GM12878 (cell line): ENCODE data around the gene PCDHGC4. TPM values are rescaled to one million over a fixed set of nuclear protein-coding genes. Genes with fewer than 3 reads are reported as not detected.
A peak's percentile ranks its signal among the peaks of the same experiment; 100 is the strongest.

Experiments
- ATAC-seq: fragments of 200-7000 bp; cut with Tn5 transposase; 3 replicates; pipeline ENCODE4 v1.9.1; 2020; ENCODE audit warnings: mild to moderate bottlenecking, moderate library complexity
- BruUV-seq: library from RNA; stranded (reverse); fragments of 400-500 nt; replicated peaks from 2 replicates; lab custom pipeline; 2021; lab: Mats Ljungman, UMichigan
- CTCF ChIA-PET: fragments of 300-600 bp; sonication (Branson Sonifier 250); formaldehyde crosslinking; extraction: SDS; loops from one replicate; lab custom pipeline; 2021; ENCODE audit warnings: inconsistent platforms; lab: Yijun Ruan, JAX
- POLR2A ChIA-PET: fragments of 350-600 bp; formaldehyde crosslinking; extraction: SDS; loops from one replicate; lab custom pipeline; 2021; ENCODE audit warnings: inconsistent platforms; lab: Charles Lee
- RAD21 ChIA-PET: fragments of 300-600 bp; sonication (Branson Sonifier 250); formaldehyde crosslinking; loops from one replicate; lab custom pipeline; 2023; ENCODE audit warnings: antibody characterized with exemption; ENCODE audit not compliant: unreplicated experiment; lab: Charles Lee
- SMC1A ChIA-PET: fragments of 300-600 bp; sonication (Branson Sonifier 250); formaldehyde crosslinking; loops from one replicate; lab custom pipeline; 2023; ENCODE audit not compliant: unreplicated experiment, uncharacterized antibody; lab: Charles Lee
- DNase-seq: peaks from one replicate; pipeline ENCODE4 v3.0.0-alpha.2; 2011; ENCODE audit warnings: low read depth, low spot score
- FAIRE-seq: peaks from 3 replicates; lab custom pipeline; 2011; peaks lifted over from hg19 to GRCh38; lab: Jason Lieb, UNC
- H2AFZ ChIP-seq: 2 replicates; pipeline ENCODE4 v1.6.0; 2011; ENCODE audit warnings: low read depth, low read length, control low read depth; ENCODE audit not compliant: control insufficient read depth
- H3K27ac ChIP-seq: 2 replicates; pipeline ENCODE4 v1.5.1; 2011; ENCODE audit warnings: control low read depth; ENCODE audit not compliant: control insufficient read depth, insufficient read depth
- H3K27me3 ChIP-seq, 2 experiments: replicated peaks in 1 of 2; 2 replicates each; pipeline versions ENCODE4 v1.6.0 to v1.6.1; 2011; ENCODE audit warnings: low read length in 1 of 2; ENCODE audit not compliant: control insufficient read depth in 2 of 2, insufficient read depth in 2 of 2
- H3K36me3 ChIP-seq, 2 experiments: 2 replicates each; pipeline ENCODE4 v1.5.1; 2011; ENCODE audit warnings: low read length in 1 of 2; ENCODE audit not compliant: control insufficient read depth in 2 of 2, insufficient read depth in 2 of 2
- H3K4me1 ChIP-seq: 2 replicates; pipeline ENCODE4 v1.6.1; 2011; ENCODE audit warnings: mild to moderate bottlenecking, low read length, moderate library complexity, mixed read lengths; ENCODE audit not compliant: control insufficient read depth, insufficient read depth
- H3K4me2 ChIP-seq: 2 replicates; pipeline ENCODE4 v1.6.0; 2011; ENCODE audit warnings: control low read depth; ENCODE audit not compliant: control insufficient read depth, insufficient read depth
- H3K4me3 ChIP-seq: fragments of 200-600 bp; sonication (generic); 2 replicates; pipeline ENCODE4 v1.5.1; 2016
- H3K79me2 ChIP-seq: 2 replicates; pipeline ENCODE4 v1.6.0; 2011; ENCODE audit warnings: low read length; ENCODE audit not compliant: control insufficient read depth, insufficient read depth
- H3K9ac ChIP-seq: 2 replicates; pipeline ENCODE4 v1.8.0; 2011; ENCODE audit warnings: low read length, control low read depth, mixed read lengths; ENCODE audit not compliant: control insufficient read depth, insufficient read depth
- H3K9me3 ChIP-seq: replicated peaks from 3 replicates; pipeline ENCODE4 v1.5.1; 2011; ENCODE audit warnings: mild to moderate bottlenecking, low read length; ENCODE audit not compliant: control insufficient read depth, insufficient read depth
- H4K20me1 ChIP-seq: 2 replicates; pipeline ENCODE4 v1.6.0; 2011; ENCODE audit not compliant: control insufficient read depth, insufficient read depth
- ATF7 ChIP-seq: fragments of 450-650 bp; IDR thresholded peaks from 2 replicates; pipeline ENCODE4 v1.6.1; 2016; ENCODE audit warnings: low read depth, mild to moderate bottlenecking
- BHLHE40 ChIP-seq, 2 experiments: fragments of 450-650 bp in 1 of 2; IDR thresholded peaks; 2 replicates each; pipeline ENCODE4 v1.6.1; 2011 to 2017; ENCODE audit warnings: low read depth in 2 of 2, borderline replicate concordance in 1 of 2, improper control_type of control experiment in 1 of 2, low read length in 1 of 2, mild to moderate bottlenecking in 1 of 2
- CREB1 ChIP-seq: IDR thresholded peaks from 2 replicates; pipeline ENCODE4 v1.6.1; 2012; ENCODE audit warnings: low read depth, mild to moderate bottlenecking, inconsistent platforms
- FOXM1 ChIP-seq: IDR thresholded peaks from 2 replicates; pipeline ENCODE4 v1.6.1; 2012; ENCODE audit warnings: low read depth, mild to moderate bottlenecking, inconsistent platforms, low read length, moderate library complexity
- GATAD2B ChIP-seq: fragments of 450-650 bp; conservative IDR thresholded peaks from 2 replicates; pipeline ENCODE4 v1.6.1; 2017; ENCODE audit warnings: low read depth, mild to moderate bottlenecking, moderate library complexity
- IKZF2 ChIP-seq, 2 experiments: fragments of 450-650 bp; IDR thresholded peaks; 2 replicates each; pipeline ENCODE4 v1.6.1; 2017; ENCODE audit warnings: mild to moderate bottlenecking in 2 of 2, moderate library complexity in 2 of 2
- NBN ChIP-seq: fragments of 450-650 bp; IDR thresholded peaks from 2 replicates; pipeline ENCODE4 v1.6.1; 2016
- POLR2A ChIP-seq: IDR thresholded peaks from 2 replicates; pipeline ENCODE4 v1.6.1; 2011; ENCODE audit warnings: low read depth, mild to moderate bottlenecking, low read length
- POLR2AphosphoS5 ChIP-seq: IDR thresholded peaks from 2 replicates; pipeline ENCODE4 v1.6.1; 2011; ENCODE audit warnings: mild to moderate bottlenecking, low read length, inconsistent platforms
- RBBP5 ChIP-seq: fragments of 200-600 bp; sonication (generic); conservative IDR thresholded peaks from 2 replicates; pipeline ENCODE4 v1.6.1; 2016
- SMC3 ChIP-seq: IDR thresholded peaks from 2 replicates; pipeline ENCODE4 v1.6.1; 2011; ENCODE audit warnings: low read length, improper control_type of control experiment, borderline replicate concordance
- SPI1 ChIP-seq: IDR thresholded peaks from 2 replicates; pipeline ENCODE4 v1.6.1; 2011; ENCODE audit warnings: low read depth, mild to moderate bottlenecking, low read length, moderate library complexity, borderline replicate concordance; ENCODE audit not compliant: insufficient read depth
- SUPT20H ChIP-seq: IDR thresholded peaks from 2 replicates; pipeline ENCODE4 v1.6.1; 2011; ENCODE audit warnings: low read depth, mild to moderate bottlenecking, low read length, moderate library complexity, borderline replicate concordance; ENCODE audit not compliant: control insufficient read depth
- TCF7 ChIP-seq: IDR thresholded peaks from 2 replicates; pipeline ENCODE4 v1.6.1; 2014; ENCODE audit warnings: antibody characterized with exemption, borderline replicate concordance
- ZZZ3 ChIP-seq: IDR thresholded peaks from 2 replicates; pipeline ENCODE4 v1.6.1; 2011; ENCODE audit warnings: low read depth; ENCODE audit not compliant: control insufficient read depth, insufficient read length
- WGBS: methylation state at CpG from one replicate; pipeline ENCODE4 v1.1.6; 2016; ENCODE audit warnings: low lambda C conversion rate; ENCODE audit not compliant: insufficient replicate concordance, insufficient coverage; ENCODE audit errors: missing lambda C conversion rate; 5-methylcytosine and 5-hydroxymethylcytosine counted together
- in situ Hi-C: fragments of 300-500 bp; cut with MboI; formaldehyde crosslinking; loops from 9 replicates; pipeline ENCODE4 v1.14.3; 2018; ENCODE audit warnings: mixed read lengths
- intact Hi-C: fragments of 100-400 bp; cut with micrococcal nuclease; formaldehyde crosslinking; loops from one replicate; pipeline ENCODE4 v1.14.2; 2022; ENCODE audit not compliant: unreplicated experiment
- polyA plus RNA-seq, 11 experiments: library from polyadenylated mRNA; depleted of rRNA in 4 of 11; unstranded in 6 of 11; stranded (reverse) in 5 of 11; fragments of >200 nt; fragmentation: Nextera tagmentation in 4 of 11; fragmentation: Illumina TruSeq in 1 of 11; extraction: Ambion mirVana in 4 of 11; extraction: Trizol in 1 of 11; gene quantifications; 1 replicate in 1 of 11; 2 replicates in 10 of 11; pipeline versions ENCODE4 v1.2.1 to v1.2.3, GENCODE V29; 2011 to 2016; ENCODE audit warnings: inconsistent platforms in 2 of 11, missing spikeins in 2 of 11, low read depth in 1 of 11
- total RNA-seq, 4 experiments: library from RNA; depleted of rRNA in 3 of 4; stranded (reverse); fragments of >200 nt in 3 of 4; fragmentation: Illumina TruSeq in 1 of 4; extraction: Trizol in 1 of 4; gene quantifications; 2 replicates each; pipeline versions ENCODE4 v1.2.1 to v1.2.3, GENCODE V29; 2013 to 2021
- TF ChIP-seq, protein P1 (sequence below): IDR thresholded peaks from 2 replicates; pipeline ENCODE4 v1.6.1; 2011; ENCODE audit warnings: borderline replicate concordance, low read depth, mild to moderate bottlenecking, moderate library complexity, mixed read lengths, low read length; ENCODE audit not compliant: insufficient read depth; ENCODE audit errors: extremely low read length
- TF ChIP-seq, protein P2 (sequence below): fragments of 450-650 bp; formaldehyde crosslinking; IDR thresholded peaks from 2 replicates; pipeline ENCODE4 v1.5.0; 2022; ENCODE audit warnings: mild to moderate bottlenecking, missing genetic modification characterization
- TF ChIP-seq, protein P3 (sequence below): fragments of 450-650 bp; IDR thresholded peaks from 2 replicates; pipeline ENCODE4 v1.6.1; 2017; ENCODE audit warnings: borderline replicate concordance

The PCDHGC4 gene
- total and polyA plus RNA-seq, 10 of the 15 experiments (the other 5 are each of a cell fraction or from before 2014, with no cell fraction given) = 0.04 to 1.2 (median 0.52) TPM

DNA sequence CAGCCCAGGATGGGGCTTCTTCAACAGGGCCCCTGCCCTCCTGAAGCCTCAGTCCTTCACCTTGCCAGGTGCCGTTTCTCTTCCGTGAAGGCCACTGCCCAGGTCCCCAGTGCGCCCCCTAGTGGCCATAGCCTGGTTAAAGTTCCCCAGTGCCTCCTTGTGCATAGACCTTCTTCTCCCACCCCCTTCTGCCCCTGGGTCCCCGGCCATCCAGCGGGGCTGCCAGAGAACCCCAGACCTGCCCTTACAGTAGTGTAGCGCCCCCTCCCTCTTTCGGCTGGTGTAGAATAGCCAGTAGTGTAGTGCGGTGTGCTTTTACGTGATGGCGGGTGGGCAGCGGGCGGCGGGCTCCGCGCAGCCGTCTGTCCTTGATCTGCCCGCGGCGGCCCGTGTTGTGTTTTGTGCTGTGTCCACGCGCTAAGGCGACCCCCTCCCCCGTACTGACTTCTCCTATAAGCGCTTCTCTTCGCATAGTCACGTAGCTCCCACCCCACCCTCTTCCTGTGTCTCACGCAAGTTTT, 27.6 kb downstream of the PCDHGC4 start:
- Histone ChIP-seq H3K9ac (peak overlapping the region; percentile 25; the same call in 1 of the 2 replicates), H3K9me3 (no peaks in the 10 kb centered on the region), H3K79me2 (peaks cover 15% of the 10 kb centered on the region), H3K4me3 (peak overlapping the region; percentile 69), H3K4me2 (peak overlapping the region; percentile 89), H3K36me3 (peaks cover 7 to 10% of the 10 kb centered on the region in 2 experiments), H3K4me1 (peaks cover 76% of the 10 kb centered on the region), H4K20me1 (no peaks in the 10 kb centered on the region), H3K27ac (peak overlapping the region; percentile 90), H2AFZ (peak overlapping the region; percentile 16; the same call in 1 of the 2 replicates), H3K27me3 (no peaks in the 10 kb centered on the region)
- ChIA-PET CTCF (interaction anchor here (0.5 to 11.9 kb wide), 29 partner anchors 9 to 570 kb away, joined by 3 to 213 read pairs (median 7); partner anchors contain the start of genes FCHSD1, PCDHGA10, PCDHGA11 and PCDHGA12), POLR2A (interaction anchor here (0.8 to 2.5 kb wide), 2 partner anchors 11 to 100 kb away, joined by 3 to 10 read pairs; partner anchors contain the start of gene PCDHGA10), SMC1A (interaction anchor here (0.7 to 10.8 kb wide), 16 partner anchors 13 to 142 kb away, joined by 3 to 176 read pairs (median 4); partner anchors contain the start of genes DIAPH1, PCDHGA10, PCDHGA12 and PCDHGB3), RAD21 (interaction anchor here (0.6 to 11.6 kb wide), 12 partner anchors 11 to 112 kb away, joined by 3 to 109 read pairs (median 9); partner anchors contain the start of genes PCDHGA11, PCDHGA12, PCDHGB7 and PCDHGC3)
- in situ Hi-C loops (no loop called here), intact Hi-C loops (loop anchor here (1.0 to 5.0 kb wide), 3 partner anchors 82 to 125 kb away; partner anchors contain the start of genes HDAC3, PCDHGA11, PCDHGA12 and RELL2)
- ATAC-seq (peak; percentile 44), FAIRE-seq (no peak), DNase-seq (no peak)
- no TSS peak for BruUV-seq
- WGBS = under 1% methylated on average over 28 of the region's 28 CpGs
- TF ChIP-seq POLR2AphosphoS5 (no peak), ZZZ3 (no peak), NBN (peak; percentile 16; the same call in 1 of the 2 replicates), SUPT20H (no peak), BHLHE40 (IDR thresholded peaks at IDR 0.05; ENCODE audit: borderline replicate concordance in 1 of 2, low read depth in 2 of 2, low read length in 1 of 2) (peak in 1 of 2 experiments; percentile 48; a peak in 1 of 4 replicates), TCF7 (no peak), SPI1 (no peak), RBBP5 (no peak), CREB1 (no peak), SMC3 (peak; percentile 56; the same call in 1 of the 2 replicates), POLR2A (no peak; the same call in 1 of the 2 replicates), IKZF2 (IDR thresholded peaks at IDR 0.05) (no peak), ATF7 (no peak), GATAD2B (no peak), FOXM1 (no peak)
- TF ChIP-seq, protein P1, sequence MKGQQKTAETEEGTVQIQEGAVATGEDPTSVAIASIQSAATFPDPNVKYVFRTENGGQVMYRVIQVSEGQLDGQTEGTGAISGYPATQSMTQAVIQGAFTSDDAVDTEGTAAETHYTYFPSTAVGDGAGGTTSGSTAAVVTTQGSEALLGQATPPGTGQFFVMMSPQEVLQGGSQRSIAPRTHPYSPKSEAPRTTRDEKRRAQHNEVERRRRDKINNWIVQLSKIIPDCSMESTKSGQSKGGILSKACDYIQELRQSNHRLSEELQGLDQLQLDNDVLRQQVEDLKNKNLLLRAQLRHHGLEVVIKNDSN = no peak
- TF ChIP-seq, protein P2, sequence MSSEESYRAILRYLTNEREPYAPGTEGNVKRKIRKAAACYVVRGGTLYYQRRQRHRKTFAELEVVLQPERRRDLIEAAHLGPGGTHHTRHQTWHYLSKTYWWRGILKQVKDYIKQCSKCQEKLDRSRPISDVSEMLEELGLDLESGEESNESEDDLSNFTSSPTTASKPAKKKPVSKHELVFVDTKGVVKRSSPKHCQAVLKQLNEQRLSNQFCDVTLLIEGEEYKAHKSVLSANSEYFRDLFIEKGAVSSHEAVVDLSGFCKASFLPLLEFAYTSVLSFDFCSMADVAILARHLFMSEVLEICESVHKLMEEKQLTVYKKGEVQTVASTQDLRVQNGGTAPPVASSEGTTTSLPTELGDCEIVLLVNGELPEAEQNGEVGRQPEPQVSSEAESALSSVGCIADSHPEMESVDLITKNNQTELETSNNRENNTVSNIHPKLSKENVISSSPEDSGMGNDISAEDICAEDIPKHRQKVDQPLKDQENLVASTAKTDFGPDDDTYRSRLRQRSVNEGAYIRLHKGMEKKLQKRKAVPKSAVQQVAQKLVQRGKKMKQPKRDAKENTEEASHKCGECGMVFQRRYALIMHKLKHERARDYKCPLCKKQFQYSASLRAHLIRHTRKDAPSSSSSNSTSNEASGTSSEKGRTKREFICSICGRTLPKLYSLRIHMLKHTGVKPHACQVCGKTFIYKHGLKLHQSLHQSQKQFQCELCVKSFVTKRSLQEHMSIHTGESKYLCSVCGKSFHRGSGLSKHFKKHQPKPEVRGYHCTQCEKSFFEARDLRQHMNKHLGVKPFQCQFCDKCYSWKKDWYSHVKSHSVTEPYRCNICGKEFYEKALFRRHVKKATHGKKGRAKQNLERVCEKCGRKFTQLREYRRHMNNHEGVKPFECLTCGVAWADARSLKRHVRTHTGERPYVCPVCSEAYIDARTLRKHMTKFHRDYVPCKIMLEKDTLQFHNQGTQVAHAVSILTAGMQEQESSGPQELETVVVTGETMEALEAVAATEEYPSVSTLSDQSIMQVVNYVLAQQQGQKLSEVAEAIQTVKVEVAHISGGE (CRISPR knock-in tag) = no peak
- TF ChIP-seq, protein P3, sequence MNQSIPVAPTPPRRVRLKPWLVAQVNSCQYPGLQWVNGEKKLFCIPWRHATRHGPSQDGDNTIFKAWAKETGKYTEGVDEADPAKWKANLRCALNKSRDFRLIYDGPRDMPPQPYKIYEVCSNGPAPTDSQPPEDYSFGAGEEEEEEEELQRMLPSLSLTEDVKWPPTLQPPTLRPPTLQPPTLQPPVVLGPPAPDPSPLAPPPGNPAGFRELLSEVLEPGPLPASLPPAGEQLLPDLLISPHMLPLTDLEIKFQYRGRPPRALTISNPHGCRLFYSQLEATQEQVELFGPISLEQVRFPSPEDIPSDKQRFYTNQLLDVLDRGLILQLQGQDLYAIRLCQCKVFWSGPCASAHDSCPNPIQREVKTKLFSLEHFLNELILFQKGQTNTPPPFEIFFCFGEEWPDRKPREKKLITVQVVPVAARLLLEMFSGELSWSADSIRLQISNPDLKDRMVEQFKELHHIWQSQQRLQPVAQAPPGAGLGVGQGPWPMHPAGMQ = no peak
